HG02870 (cell line): ENCODE measurements around the gene LGMN.
"Not testable (repeated sequence)": the region's sequence is repeated elsewhere in the genome, so short reads cannot be mapped to it uniquely, and the experiment has no call there.

ENCODE experiments used
- ATAC-seq: cut with Tn5 transposase; IDR thresholded peaks from one replicate; pipeline ENCODE4 v1.9.1; 2021; ENCODE audit warnings: mild to moderate bottlenecking, moderate library complexity; ENCODE audit not compliant: unreplicated experiment

LGMN gene

DNA sequence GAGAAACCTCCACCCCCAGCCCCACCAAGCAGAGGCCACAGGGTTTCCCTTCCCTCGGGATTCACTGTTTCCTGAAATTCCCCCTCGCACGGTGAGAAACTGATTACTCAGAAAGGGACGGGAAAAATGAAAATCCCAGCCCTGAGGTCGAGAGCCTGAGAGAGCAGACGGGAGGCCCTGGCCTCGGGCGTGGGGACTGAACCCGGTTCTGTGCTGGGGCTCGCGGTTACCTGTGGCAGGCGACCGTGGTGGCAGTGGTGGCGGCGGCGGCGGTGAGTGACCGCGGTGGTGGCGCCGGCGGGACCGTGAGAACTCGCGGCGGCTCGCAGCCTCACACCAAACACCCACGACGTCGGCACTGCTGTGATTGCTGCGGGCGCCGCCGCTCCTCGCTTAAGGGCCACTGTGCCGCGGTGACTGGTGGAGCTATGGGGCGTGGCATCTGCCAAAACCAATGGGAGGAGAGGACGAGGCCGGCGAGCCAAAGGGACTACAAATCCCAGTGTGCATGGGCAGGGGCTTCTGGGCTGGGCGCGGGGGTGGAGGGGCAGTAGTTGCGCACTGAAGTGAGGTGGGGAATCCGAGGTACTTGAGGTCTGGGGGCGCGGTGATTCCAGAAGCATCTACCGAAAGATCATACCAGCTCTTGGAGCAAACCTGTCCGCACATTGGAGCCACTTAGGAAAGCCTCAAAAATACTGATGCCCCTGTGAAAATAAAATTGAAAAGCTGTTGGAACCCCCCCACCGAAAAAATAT, at the start of gene LGMN:
TSS of gene LGMN (minus strand) at position 369 of the 758 bp plus-strand sequence. CDS start 15,841 bp downstream, outside the sequence.
- ATAC-seq, result peak; percentile 66

- no peak for ATAC-seq
These were observed 46.5 kb upstream of the LGMN start for GRCh38 chr14:92794961-92795360.

GRCh38 chr14:92794547-92794941, 46.1 kb upstream of the LGMN start:
- no peak for ATAC-seq

GRCh38 chr14:92793709-92794546, 45.5 kb upstream of the LGMN start, which contains the start of gene GOLGA5:
TSS of gene GOLGA5 (plus strand) at chr14:92794305. CDS start at chr14:92797438, 3,133 bp downstream.
- peak; percentile 87 for ATAC-seq

DNA sequence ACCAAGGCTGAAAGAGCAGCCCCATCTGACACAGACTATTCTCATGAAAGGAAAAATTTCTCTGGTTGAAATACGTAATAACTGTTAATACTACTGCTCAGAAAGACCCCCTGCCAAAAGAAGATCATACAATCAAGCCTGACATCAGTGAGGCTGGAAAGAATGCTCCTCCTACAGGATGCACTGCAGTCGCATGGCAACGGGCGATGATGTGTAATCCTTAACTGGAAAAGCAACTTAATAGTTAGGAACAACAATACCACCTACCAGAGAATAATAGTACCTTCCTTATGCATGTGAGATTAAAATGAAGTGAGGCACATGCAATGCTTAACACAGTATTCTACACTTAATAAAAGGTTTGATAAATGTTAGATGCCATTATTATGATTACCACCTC, 44.5 kb upstream of the LGMN start:
- no peak for ATAC-seq

GRCh38 chr14:92789457-92790089, 41.1 kb upstream of the LGMN start:
- no peak for ATAC-seq

DNA sequence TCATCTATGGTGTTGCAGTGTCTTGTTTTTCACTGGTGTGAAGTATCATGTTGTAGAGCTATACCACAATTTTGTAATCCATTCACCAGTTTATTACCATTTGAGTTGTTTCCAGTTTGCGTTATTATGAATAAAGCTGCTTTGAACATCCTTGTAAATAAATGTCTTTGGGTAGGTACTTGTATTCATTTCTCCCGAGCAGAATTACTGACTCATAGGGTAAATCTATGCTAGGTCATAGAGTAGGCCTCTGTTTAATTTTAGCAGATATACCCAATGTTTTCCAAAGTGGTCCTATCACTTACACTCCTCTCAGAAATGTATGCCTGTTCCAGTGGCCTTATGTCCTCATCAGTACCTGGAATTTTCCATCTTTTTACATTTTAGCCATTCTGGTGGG, 39.1 kb upstream of the LGMN start:
- no peak for ATAC-seq

GRCh38 chr14:92786427-92786756, 38.0 kb upstream of the LGMN start:
- ATAC-seq, result no peak

GRCh38 chr14:92785667-92786426, 37.4 kb upstream of the LGMN start:
- ATAC-seq, result no peak

DNA sequence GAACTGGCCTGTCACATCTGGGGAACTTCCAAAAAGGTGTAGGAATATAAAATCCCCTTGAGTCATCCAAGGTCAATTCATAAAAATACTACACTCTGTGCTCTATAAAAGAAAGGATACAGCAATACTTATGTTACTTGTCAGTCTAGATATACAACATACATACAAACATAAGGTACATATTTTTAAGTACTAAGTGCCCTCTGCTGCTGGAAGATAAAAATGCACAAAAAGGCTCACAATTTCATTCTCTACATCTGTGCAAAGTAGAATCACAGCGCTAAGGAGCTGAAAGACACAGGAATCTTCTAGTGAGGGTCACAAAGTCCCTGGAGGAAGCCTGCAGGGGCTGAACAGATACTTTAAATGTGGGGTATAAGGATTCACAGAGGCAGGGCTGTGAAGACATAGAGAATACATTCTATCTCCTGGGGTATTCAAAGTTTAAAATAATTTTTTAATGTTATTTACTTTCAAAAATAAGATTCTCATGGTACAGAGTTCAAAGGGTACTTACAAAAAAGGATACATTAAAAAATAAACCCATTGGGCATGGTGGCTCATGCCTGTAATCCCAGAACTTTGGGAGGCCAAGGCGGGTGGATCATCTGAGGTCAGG, 35.5 kb upstream of the LGMN start:
- ATAC-seq, result no peak

DNA sequence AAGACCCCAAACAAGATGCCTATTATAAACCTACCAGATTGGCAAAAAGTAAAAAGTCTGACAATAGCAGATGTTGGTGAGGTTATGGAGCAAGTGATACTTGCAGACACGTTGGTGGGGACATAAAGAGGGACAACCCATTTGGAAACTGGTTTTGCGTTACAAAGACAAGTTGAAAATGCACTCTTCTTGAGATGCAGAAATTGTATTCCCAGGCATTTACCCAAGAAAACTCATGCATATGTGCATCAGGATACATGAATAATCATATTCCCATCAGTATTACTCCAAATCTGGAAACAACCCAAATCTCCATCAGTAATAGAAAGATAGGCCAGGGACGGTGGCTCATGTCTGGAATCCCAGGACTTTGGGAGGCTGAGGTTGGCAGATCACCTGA, 32.9 kb upstream of the LGMN start:
- ATAC-seq, result no peak

DNA sequence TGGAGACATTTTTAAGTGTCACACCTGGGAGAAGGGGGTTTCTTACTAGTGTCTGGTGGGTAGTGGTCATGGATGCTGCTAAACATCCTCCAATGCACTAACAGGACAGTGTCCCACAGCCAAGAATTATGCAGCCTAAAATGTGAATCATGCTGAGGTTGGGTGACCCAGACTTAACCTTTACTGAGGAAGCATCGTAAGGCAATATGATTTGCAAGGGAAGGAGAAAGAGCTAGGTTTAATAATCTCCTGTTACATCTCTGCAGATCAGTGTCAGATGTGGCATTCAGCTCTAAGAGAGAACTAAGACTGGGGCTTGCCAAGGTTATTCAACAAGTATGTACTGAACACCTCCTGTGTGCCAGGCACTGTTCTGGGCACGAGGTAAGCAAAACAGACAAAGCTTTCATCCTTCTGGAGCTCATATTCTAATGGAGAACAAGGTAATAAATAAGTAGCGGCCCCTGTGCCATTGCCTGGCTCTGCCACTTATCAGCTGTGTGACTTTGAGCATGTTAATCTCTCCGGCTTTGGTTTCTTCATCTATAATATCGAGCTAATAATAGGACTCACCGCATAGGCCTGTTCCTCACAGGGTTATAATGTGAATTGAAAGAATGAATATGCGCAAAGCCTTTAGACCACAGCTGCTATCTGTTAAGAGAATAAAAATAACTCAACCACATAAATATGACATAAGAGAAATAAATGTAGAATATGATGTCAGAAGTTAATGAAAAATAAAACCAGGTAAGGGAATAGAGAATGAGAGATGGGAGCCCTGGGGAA, 32.2 kb upstream of the LGMN start:
- ATAC-seq, result no peak

GRCh38 chr14:92778868-92779565, 30.6 kb upstream of the LGMN start:
- ATAC-seq, result not testable (repeated sequence)

DNA sequence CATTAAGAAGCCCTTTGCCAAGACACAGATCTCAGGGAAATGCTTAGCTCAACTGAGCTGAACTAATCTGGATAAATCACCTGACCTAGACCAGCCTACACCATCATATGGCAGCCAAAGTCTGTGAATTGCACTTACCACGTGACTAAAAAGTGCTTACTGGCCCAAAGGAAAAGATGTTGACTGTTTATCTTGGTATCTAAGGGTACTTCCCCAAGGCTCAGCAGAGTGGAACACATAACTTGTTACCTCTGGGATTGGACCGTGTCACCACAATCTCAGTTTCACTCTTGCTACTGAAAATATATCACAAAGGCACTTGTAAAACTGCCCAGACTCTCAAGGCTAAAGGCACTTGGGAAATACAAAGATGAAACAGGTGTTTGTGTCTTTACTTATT, 26.9 kb upstream of the LGMN start:
- peak; percentile 92 for ATAC-seq

DNA sequence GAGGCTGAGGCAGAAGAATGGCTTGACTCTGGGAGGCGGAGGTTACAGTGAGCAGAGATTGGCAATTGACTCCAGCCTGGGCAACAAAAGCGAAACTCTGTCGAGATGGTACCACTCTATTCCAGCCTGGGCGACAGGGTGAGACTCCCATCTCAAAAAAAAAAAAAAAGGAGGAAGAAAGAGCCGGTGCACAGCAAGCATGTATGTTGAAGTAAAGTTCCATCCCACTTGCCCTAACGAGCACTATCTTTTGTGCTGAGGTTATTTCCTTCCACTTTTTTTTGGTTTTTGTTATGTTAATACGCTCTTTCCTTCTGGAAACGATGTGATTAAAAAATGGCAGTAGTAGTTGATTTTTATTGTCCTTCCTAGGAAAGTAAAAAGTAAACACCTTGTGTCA, 26.1 kb upstream of the LGMN start:
- no peak for ATAC-seq

GRCh38 chr14:92770484-92770883, 22.1 kb upstream of the LGMN start:
- ATAC-seq, result no peak

GRCh38 chr14:92768795-92769194, 20.4 kb upstream of the LGMN start:
- peak; percentile 2 for ATAC-seq

DNA sequence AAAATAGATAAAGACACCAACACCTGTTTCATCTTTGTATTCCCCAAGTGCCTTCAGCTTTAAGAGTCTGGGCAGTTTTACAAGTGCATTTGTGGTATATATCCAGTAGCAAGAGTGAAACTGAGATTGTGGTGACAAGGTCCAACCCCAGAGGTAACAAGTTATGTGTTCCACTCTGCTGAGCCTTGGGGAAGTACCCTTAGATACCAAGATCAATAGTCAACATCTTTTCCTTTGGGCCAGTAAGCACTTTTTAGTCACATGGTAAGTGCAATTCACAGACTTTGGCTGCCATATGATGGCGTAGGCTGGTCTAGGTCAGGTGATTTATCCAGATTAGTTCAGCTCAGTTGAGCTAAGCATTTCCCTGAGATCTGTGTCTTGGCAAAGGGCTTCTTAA, 19.8 kb upstream of the LGMN start:
- ATAC-seq, result peak; percentile 82
